A549 (cell line): ENCODE data around the gene CCDC183.

ENCODE experiments used
- CBX2 ChIP-seq: fragments of 200-600 bp; sonication (generic); IDR thresholded peaks from 2 replicates; pipeline ENCODE4 v1.6.1; 2016; ENCODE audit warnings: low read depth, mild to moderate bottlenecking, borderline replicate concordance
- FOSB ChIP-seq: fragments of 250-450 bp; sonication (Bioruptor Pico); IDR thresholded peaks from 2 replicates; pipeline ENCODE4 v1.5.0; 2020; ENCODE audit warnings: mild to moderate bottlenecking, moderate library complexity
- POLR2A ChIP-seq: IDR thresholded peaks from 2 replicates; pipeline ENCODE4 v1.6.1; 2012; ENCODE audit warnings: mild to moderate bottlenecking, low read length
- RAD21 ChIP-seq, 2 experiments: fragments of >200 bp in 1 of 2; sonication (Bioruptor Twin) in 1 of 2; formaldehyde crosslinking in 1 of 2; IDR thresholded peaks in 1 of 2; conservative IDR thresholded peaks in 1 of 2; 2 replicates in 1 of 2; 3 replicates in 1 of 2; pipeline ENCODE4 v1.6.1; 2012 to 2018; ENCODE audit warnings: inconsistent platforms in 1 of 2
- SMC3 ChIP-seq: fragments of >200 bp; sonication (Bioruptor Twin); formaldehyde crosslinking; IDR thresholded peaks from 3 replicates; pipeline ENCODE4 v1.6.1; 2018; ENCODE audit warnings: inconsistent platforms
- TF ChIP-seq, protein P1 (sequence below): IDR thresholded peaks from 2 replicates; pipeline ENCODE4 v1.6.1; 2012
- TF ChIP-seq, protein P2 (sequence below): fragments of >200 bp; sonication (Bioruptor Twin); formaldehyde crosslinking; IDR thresholded peaks from 3 replicates; pipeline ENCODE4 v1.5.1; 2016

DNA sequence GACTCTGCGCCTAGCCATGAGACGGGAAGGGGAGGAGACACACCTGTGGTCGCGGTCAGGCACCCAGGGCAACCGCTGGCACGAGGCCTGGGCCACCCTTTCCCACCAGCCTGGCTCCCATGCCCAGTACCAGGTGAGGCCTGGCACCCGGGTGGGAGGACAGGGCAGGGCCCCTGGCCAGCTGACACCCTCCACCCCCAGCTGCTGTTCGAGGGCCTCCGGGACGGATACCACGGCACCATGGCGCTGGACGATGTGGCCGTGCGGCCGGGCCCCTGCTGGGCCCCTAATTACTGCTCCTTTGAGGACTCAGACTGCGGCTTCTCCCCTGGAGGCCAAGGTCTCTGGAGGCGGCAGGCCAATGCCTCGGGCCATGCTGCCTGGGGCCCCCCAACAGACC lies 61.0 kb downstream of the CCDC183 start:
- TF ChIP-seq, protein P1, sequence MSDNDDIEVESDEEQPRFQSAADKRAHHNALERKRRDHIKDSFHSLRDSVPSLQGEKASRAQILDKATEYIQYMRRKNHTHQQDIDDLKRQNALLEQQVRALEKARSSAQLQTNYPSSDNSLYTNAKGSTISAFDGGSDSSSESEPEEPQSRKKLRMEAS = no peak
- TF ChIP-seq, protein P2, sequence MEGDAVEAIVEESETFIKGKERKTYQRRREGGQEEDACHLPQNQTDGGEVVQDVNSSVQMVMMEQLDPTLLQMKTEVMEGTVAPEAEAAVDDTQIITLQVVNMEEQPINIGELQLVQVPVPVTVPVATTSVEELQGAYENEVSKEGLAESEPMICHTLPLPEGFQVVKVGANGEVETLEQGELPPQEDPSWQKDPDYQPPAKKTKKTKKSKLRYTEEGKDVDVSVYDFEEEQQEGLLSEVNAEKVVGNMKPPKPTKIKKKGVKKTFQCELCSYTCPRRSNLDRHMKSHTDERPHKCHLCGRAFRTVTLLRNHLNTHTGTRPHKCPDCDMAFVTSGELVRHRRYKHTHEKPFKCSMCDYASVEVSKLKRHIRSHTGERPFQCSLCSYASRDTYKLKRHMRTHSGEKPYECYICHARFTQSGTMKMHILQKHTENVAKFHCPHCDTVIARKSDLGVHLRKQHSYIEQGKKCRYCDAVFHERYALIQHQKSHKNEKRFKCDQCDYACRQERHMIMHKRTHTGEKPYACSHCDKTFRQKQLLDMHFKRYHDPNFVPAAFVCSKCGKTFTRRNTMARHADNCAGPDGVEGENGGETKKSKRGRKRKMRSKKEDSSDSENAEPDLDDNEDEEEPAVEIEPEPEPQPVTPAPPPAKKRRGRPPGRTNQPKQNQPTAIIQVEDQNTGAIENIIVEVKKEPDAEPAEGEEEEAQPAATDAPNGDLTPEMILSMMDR = no peak
- TF ChIP-seq CBX2 (no peak), FOSB (CRISPR knock-in tag) (no peak), POLR2A (no peak), SMC3 (no peak), RAD21 (conservative IDR thresholded peaks at IDR 0.05 in 1 of 2, IDR thresholded peaks at IDR 0.05 in 1 of 2) (no peak)
